GM21786 (cell line): ENCODE data around the gene FAM234A.

Experiments used
- ATAC-seq: cut with Tn5 transposase; IDR thresholded peaks from one replicate; pipeline ENCODE4 v1.9.1; 2021; ENCODE audit not compliant: unreplicated experiment

FAM234A gene

DNA sequence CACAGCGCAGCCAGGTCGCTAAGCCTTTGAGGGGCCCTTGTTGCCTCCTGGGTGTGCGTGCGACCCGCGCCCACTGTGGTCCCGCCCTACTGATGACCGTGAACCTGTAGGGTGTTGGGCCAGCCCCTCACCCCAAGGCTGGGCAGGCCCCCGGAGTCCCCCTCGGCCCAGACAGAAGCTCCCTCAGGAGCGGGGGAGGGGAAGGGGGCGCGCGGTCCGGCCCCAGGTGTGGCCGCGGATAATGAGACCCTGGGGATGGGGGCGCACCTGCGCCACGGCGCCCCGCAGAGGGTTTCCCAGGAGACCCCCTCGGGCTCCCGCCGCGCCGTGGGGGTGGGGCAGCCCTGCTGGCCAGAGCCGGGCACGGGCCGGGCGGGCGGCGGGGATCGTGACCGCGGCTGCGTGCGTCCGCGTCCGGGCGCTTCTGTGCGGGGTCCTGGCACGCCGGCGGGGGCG is 45.4 kb downstream of the FAM234A start:
- no peak for ATAC-seq

DNA sequence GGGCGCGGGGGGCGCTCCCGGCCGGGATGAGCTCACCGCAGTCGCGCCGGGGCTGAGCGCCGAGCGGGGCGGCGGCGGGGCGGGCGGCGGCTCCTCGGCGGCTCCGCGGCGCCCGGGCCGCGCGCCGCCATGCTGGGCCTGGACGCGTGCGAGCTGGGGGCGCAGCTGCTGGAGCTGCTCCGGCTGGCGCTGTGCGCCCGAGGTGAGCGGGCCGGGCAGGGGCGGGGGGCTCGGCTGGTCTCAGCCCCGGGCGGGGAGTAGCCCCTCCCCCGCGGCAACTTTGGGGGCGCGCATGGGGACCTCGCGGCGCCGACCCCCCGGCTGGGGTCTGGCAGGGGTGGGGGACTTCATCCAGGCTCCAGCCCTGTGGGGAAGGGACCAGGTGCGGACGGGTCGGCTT is 45.9 kb downstream of the FAM234A start, which contains the start of gene ARHGDIG:
ARHGDIG (plus strand) TSS at position 40 of the 400 bp plus-strand sequence; CDS start at position 130, 90 bp downstream.
- no peak for ATAC-seq

DNA sequence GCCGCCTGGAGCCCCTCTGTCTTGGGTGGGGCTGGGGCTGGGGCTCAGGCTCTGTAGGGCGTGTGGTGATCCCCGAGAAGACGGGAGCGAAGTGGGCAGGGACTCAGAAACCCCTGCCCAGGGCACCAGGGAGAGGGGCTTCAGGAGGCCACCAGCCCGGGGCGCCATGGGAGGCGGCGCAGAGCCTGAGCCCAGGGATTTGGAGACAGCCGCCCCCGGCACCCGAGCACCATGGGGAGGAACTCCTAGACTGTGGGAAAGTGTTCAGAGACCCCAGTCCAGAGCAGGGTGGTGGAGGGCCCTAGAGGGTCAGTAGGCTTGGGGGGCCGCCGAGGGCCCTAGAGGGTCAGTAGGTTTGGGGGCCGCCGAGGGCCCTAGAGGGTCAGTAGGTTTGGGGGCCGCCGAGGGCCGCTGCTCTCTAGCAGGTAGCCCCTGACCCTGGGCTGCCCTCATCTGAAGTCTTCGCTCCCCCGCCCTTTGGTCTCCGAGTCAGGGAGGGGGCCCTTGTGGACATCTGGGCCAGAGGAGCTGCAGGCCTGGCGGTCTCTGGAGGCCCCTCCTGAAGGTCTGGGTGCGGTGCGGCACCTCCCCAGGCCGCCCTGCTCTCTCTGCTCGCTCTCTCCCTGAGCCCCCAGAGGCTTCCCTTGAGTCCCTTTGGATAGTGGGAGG is 46.5 kb downstream of the FAM234A start:
- ATAC-seq, result no peak

DNA sequence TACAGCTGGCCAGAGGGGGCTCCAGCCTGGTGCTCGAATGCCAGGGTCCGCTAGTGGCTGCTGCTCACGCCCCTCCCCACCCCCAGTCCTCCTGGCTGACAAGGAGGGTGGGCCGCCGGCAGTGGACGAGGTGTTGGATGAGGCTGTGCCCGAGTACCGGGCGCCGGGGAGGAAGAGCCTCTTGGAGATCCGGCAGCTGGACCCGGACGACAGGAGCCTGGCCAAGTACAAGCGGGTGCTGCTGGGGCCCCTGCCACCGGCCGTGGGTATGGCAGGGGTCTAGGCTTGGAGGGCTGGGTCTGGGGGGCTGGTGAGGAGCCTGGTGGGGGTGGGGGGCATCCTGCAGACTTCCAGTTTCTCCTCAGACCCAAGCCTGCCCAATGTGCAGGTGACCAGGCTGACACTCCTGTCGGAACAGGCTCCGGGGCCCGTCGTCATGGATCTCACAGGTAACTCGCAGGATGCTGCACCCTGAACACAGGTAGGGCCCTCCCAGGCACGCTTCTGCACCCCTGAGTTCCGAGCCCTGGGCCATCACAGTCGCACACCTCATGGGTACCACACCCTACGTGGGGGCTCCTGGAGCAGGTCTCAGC is 47.1 kb downstream of the FAM234A start:
- ATAC-seq, result no peak

DNA sequence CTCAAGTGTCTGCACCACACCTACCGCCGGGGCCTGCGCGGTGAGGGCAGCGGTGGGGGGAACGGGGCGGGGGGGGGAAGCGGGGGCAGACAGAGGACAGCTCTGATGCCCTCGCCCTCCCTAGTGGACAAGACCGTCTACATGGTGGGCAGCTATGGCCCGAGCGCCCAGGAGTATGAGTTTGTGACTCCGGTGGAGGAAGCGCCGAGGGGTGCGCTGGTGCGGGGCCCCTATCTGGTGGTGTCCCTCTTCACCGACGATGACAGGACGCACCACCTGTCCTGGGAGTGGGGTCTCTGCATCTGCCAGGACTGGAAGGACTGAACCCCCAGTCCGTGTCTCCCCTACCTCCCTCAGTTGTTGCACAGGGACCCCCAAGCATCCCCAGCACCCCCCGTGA is 47.9 kb downstream of the FAM234A start:
- ATAC-seq, result no peak

DNA sequence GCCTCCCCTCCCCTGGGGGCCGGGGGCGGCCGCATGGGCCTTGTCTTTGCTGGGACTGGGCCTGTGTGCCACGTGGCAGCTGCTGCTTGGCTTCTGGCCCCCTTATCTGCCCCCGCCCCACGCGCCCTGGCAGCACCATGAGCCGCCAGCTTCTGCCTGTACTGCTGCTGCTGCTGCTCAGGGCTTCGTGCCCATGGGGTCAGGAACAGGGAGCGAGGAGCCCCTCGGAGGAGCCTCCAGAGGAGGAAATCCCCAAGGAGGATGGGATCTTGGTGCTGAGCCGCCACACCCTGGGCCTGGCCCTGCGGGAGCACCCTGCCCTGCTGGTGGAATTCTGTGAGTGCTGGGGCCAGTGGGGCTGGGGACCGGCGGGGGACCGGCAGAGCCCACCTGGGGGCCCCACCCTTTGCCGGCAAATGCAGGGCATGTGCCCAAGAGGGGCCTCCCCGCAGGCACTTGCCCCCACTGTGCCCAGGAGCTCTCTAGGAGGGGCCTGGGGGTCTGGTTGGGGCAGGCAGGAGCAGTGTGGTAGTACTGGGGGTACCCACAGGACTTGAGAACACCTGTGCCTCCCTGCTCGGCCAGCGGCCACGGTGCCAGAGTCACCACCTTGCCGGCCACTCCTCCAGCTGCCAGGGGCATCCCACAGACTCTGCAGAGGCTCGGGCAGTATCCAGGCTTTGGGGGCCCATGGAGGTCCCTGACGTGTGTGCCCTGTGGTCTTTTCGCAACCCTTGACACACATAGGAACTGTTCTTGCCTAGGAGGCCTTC is 48.6 kb downstream of the FAM234A start, which contains the start of gene PDIA2:
PDIA2 (plus strand) TSS at position 132 of the 773 bp plus-strand sequence; CDS start at position 138, 6 bp downstream.
- ATAC-seq, result no peak

DNA sequence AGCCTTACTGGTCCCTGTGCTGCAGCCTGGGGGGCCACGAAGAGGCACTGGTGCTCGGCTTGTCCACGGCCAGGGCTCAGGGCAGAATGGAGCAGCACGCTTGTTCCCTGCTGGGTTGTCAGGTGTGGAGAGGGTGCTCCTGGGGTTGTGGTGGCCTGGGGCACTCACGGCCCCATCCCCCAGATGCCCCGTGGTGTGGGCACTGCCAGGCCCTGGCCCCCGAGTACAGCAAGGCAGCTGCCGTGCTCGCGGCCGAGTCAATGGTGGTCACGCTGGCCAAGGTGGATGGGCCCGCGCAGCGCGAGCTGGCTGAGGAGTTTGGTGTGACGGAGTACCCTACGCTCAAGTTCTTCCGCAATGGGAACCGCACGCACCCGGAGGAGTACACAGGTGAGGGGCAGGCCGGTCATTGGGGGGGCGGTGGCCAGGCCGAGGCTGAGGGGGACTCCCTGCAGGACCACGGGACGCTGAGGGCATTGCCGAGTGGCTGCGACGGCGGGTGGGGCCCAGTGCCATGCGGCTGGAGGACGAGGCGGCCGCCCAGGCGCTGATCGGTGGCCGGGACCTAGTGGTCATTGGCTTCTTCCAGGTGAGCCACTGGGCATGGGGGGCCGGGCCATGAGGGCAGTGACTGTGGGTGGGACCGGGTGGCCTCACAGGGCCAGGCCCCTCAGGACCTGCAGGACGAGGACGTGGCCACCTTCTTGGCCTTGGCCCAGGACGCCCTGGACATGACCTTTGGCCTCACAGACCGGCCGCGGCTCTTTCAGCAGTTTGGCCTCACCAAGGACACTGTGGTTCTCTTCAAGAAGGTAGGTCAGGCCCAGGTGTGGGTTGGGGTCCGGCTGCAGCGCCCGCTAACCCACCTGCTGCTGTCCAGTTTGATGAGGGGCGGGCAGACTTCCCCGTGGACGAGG is 49.8 kb downstream of the FAM234A start:
- no peak for ATAC-seq

DNA sequence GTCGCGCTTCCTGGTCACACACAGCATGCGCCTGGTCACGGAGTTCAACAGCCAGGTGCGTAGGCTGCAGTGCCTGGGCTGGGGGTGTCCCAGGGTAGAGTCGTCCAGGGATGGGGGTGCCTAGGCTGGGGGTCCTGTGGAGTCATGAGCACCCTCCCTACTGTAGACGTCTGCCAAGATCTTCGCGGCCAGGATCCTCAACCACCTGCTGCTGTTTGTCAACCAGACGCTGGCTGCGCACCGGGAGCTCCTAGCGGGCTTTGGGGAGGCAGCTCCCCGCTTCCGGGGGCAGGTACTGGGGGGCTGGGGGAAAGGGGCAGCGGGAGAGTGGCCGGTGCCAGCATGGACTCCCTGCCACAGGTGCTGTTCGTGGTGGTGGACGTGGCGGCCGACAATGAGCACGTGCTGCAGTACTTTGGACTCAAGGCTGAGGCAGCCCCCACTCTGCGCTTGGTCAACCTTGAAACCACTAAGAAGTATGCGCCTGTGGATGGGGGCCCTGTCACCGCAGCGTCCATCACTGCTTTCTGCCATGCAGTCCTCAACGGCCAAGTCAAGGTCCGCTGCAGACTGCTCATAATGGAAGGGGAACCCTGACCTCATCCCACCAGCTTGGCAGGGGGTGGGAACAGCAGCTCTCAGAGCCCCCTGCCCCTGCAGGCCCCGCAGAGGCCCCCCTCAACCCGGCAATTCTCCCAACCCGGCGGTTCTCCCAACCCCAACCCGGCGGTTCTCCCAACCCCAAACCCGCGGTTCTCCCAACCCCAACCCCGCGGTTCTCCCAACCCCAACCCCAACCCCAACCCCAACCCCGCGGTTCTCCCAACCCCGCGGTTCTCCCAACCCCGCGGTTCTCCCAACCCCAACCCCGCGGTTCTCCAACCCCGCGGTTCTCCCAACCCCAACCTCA is 50.8 kb downstream of the FAM234A start:
- no peak for ATAC-seq

DNA sequence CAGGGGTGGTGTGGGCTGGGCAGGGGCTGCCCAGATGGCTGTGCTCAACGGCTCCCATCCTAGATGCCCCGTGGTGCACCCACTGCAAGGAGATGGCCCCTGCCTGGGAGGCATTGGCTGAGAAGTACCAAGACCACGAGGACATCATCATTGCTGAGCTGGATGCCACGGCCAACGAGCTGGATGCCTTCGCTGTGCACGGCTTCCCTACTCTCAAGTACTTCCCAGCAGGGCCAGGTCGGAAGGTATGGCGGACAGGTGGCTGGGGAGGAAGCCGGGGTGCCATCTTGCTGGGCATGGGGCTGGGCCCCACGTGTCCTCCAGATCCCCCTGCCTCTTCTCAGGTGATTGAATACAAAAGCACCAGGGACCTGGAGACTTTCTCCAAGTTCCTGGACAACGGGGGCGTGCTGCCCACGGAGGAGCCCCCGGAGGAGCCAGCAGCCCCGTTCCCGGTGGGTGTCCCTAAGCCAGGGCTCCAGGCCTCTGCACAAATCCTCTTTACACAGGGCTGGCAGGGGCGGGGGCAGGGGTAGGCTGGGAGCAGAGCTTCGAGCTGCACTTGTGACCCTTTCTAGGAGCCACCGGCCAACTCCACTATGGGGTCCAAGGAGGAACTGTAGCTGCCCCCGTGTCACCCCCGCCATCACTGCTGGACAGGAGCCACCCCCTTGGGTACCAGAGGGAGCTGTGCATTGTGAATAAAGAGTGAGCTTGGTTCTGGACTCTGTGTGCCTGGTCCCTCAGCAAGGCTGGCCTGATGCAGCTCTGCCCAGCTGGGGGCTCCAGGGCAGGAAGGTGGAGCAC is 52.1 kb downstream of the FAM234A start:
- no peak for ATAC-seq

DNA sequence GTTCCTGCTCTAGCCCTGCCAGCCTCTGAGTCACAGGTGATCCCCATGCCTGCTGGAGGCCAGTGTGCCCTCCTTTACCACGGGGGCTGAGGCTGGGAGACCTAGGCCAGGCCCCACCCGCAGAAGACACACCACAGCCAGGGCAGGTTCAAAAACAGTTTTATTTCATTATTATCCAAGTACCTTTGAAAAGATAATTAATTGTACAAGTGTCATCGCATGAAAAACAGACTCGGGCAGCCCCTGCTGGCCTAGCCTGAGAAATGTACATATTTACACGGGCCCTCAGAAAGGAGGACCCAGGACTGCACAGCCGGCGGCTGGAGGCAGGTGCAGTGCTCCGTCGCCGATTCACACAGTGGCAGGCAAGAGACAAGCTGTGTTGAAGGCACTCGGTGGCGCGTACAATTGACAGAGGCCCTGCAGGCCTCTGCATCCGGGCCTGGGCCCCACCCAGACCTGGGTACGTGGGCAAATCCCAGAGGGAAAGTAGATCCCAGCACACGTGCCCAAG is 52.7 kb downstream of the FAM234A start:
- ATAC-seq, result no peak

DNA sequence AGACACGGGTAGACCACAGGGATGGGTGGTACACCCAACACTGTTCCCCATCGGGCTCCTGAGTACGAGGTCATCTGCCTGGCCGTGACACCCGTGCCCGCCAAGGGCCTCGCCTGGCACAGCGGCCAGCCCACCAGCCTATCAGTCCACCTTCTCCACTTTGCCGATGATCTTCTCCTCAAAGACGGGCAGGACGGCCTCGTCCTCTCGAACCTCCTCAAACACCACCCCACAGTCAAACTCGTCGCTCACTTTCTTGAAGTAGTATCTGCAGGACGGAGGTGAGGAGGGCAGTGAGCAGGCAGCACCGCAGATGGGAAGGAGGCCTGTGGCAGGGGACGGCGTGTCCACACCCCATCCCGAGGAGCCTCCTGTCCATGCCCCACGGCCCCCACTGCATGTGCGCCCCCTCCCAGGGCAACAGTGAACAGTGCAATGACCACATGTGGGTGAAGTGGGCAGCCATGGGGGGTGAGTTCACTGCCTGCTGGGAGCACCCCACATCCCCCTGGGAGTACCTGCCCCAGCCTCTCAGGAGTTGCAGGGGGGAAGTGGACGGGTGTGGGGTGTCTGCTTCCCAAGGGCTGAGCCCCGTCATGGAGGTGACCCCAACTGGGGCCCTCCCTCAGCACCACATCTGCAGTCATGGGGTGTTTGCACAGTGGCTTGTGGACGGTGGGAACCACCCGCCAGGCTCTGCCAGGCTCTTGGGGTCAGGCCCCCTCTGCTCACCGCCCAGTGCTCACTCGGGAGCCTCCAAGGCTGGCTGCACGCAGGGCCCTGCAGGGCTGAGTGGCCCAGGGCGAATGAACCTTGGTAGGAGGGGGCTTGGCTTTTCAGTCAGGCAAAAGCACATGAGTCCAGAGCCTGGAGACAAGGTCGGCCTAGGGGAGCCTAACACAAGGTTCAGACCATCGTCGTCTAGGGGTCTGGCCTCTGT is 53.6 kb downstream of the FAM234A start:
- no peak for ATAC-seq

DNA sequence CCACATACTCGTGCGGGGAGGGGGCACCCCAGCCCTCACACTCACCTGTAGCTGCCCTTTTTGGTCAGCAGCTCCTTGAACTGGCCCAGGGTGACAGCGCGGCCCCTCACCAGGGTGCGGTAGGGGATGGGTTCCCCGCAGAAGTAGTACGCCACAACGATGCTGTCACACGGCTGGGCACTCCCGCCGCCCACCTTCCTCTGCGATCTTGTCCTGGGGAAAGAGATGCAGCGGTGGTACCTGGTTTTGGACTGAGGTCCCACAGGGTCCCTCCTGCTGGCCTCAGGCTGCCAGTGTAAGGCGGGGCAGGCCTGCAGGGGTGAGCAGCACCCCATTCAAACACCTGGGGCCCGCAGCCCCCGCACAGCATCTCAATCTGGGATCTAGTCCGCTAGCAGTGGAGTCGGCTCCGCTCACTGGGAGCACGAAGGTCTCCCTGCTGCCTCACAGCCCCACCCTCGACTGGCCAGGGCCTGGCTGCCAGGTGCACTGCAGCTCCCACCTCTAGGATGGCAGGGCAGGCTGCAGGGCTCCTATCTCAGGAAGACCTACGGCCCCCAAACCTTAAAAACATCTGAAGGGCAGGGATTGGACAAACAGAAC is 54.9 kb downstream of the FAM234A start:
- ATAC-seq, result no peak

DNA sequence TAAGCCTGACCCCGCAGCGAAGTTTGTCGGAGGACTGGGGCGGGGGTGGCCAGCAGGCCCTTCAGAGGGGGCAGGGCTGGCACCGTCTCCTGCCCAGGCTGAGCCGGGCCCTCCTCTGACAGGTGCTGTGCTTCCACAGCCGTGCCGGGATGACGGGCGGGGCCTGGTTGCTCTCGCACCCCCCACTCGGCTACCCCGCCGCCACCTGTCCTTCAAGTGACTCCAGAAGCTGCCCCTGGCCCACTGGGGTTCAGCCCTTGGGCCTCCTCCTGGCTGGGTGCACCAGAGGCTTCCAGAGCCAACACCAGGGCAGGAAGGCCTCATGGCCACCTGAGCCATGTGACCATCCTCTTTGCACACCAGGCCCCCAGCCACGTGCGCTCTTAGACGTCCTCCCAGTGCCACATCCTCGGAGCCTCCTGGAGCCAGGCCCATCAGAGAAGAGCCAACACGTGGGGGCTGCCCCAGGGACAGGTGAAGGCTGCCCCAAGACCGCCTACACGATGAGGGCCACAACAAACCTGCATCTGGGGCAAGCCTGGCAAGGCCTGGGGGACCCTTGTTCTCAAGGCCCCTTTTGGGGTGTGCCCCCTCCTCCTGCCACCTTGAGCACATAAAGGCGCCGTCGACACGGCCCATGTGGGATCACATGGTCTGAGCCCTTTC is 55.5 kb downstream of the FAM234A start:
- no peak for ATAC-seq

DNA sequence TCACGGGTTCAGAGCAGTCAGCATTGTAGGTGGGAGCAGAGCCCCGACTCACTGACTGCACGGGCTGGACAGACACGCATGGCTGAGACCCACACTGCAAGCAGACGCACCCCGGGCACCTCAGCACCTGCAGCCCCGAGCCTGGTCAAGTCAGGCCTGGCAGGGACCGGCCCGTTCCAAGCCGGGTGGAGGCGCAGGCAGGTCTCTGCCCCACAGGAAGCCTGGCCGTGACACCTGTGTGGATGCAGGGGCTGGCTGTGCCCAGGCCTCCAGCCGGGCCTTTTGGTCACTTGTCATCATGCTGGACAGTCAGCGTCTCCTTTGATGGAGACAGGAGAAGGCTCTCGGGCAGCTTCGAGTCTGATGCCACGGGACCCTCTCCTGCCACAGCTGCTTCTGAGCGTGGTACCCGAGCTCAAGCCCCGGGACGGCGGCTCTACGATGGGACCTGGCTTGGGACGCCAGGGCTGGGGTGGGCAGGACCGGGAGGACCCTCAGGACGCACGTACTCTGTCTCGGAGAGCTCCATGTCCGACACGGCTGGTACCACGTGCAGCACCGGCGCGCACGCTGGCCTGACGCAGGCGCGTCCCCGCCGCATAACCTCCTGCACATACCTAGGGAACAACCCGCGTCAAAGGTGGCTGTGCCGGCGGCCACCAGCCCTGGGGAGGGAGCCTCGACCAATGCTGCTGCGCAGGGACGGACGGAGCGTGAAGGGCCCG is 56.2 kb downstream of the FAM234A start:
- ATAC-seq, result no peak

DNA sequence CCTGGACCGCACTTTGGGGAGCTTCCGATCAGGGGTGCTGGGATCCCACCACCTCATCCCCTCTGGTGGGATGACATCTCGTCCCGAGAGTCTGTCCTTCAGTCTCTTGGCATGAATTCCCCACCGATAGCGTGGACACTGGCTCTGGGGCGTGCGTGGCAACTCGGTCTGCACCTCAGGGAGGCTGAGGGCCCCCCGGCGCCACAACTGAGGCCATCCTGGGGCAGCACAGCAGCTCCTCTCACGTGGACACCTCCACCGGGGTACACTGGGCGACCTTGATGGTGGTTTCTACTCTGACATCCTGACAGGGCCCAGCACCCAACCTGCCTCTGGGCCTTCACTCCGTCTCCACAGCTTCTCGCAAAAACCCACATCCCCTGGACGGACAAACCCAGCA is 56.9 kb downstream of the FAM234A start:
- ATAC-seq, result no peak
